HG02973 (cell line): Measurements from ENCODE around the gene GCNT1.
"Not testable (repeated sequence)": the region's sequence is repeated elsewhere in the genome, so short reads cannot be mapped to it uniquely, and the experiment has no call there.

Source experiments
- ATAC-seq: cut with Tn5 transposase; IDR thresholded peaks from one replicate; pipeline ENCODE4 v1.9.1; 2021; ENCODE audit warnings: moderate library complexity; ENCODE audit not compliant: unreplicated experiment

GCNT1 gene

GRCh38 chr9:76530458-76531110 is 71.6 kb downstream of the GCNT1 start:
- peak; percentile 74 for ATAC-seq

GRCh38 chr9:76531231-76531780 is 72.3 kb downstream of the GCNT1 start:
- no peak for ATAC-seq

DNA sequence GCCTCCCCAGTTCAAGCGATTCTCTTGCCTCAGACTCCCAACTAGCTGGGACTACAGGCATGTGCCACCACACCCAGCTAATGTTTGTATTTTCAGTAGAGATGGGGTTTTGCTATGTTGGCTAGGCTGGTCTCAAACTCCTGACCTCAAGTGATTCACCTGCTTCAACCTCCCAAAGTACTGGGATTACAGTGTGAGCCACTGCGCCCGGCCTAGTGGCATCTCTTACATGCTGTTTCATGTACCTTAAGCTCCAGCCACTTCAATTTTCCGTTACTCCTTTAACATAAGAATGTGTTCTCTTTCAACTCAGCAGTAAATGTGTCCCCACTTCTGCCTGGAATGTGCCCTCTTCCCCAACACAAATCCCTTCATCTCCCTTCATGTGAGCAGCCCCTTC is 73.9 kb downstream of the GCNT1 start:
- ATAC-seq, result not testable (repeated sequence)

- no peak for ATAC-seq
Measured at GRCh38 chr9:76534026-76534425, 75.0 kb downstream of the GCNT1 start.

GRCh38 chr9:76537150-76537646 is 78.2 kb downstream of the GCNT1 start:
- ATAC-seq, result no peak

- no peak for ATAC-seq
Measured at GRCh38 chr9:76539180-76539579, 80.2 kb downstream of the GCNT1 start.

DNA sequence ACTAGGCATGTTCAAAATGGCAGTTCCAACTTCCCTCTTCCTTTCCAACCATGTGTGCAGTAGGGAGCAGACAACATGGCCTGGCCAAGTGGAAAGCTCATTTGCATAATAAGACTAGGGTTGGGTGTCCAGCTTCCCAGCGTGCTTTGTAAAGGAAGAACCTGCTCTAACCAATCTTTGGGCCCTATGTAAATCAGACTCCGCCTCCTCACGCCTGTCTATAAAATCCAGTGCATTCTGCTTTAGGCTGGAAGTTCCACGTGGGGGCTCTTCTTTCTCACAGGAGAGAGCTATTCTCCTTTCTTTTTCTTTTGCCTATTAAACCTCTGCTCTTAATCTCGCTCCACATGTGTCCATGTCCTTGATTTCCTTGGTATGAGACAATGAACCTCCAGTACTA is 83.4 kb downstream of the GCNT1 start:
- ATAC-seq, result no peak

- ATAC-seq, result no peak
Measured at GRCh38 chr9:76545191-76545590, 86.2 kb downstream of the GCNT1 start.

- ATAC-seq, result no peak
Measured at GRCh38 chr9:76552181-76552580, 93.2 kb downstream of the GCNT1 start.

DNA sequence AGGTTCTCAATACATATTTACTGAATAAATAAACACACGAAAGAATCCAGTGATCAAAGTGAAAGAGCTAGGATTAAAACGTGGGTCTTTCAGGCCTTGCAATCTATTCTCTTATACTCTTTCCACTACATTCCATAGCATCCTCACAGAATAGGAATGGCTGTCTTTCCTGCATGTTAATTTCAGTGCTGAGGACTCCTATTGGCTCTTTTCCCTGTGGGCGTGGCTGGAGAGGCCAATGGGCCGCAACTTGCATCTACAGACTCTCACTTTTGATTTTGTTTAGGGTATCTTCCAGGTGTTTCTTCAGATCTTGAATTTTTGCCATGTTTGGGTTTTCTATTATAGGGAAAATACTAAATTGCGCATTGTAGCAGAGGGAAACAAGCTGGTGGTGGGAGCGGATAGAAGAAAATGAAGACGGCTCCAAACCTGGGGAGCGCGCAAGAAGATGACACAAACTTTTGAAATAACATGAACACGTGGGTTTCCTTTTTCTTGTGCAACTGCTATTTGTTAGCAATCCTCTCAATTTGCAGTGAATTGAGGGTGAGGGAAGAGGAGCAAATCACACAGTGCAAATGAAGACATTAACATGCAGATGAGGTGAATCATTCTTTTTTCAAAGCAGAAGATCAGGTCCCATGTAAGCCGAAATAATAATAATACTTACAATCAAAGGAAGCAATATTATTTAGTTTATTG is 93.9 kb downstream of the GCNT1 start:
- no peak for ATAC-seq

- ATAC-seq, result no peak
Measured at GRCh38 chr9:76553680-76554079, 94.7 kb downstream of the GCNT1 start.
